HL-60 (cell line): ENCODE data around the gene RASSF5.

Experiments
- DNase-seq, 2 experiments: peaks; one replicate each; pipeline ENCODE4 v3.0.0-alpha.2; 2010 to 2020; ENCODE audit warnings: low read depth in 1 of 2, low spot score in 1 of 2
- H3K27ac ChIP-seq: fragments of 250-450 bp; sonication (Bioruptor Pico); replicated peaks from 2 replicates; pipeline ENCODE4 v1.5.1; 2020; ENCODE audit warnings: mild to moderate bottlenecking, moderate library complexity
- H3K27me3 ChIP-seq: fragments of 250-450 bp; sonication (Bioruptor Pico); 2 replicates; pipeline ENCODE4 v1.5.1; 2021; ENCODE audit warnings: mild to moderate bottlenecking, moderate library complexity; ENCODE audit not compliant: insufficient read depth, poor library complexity, severe bottlenecking
- H3K4me3 ChIP-seq: replicated peaks from 2 replicates; pipeline ENCODE4 v1.5.1; 2011; ENCODE audit warnings: mild to moderate bottlenecking, control low read depth, low read length; ENCODE audit not compliant: insufficient read depth
- GABPA ChIP-seq: IDR thresholded peaks from 2 replicates; pipeline ENCODE4 v1.6.1; 2012; ENCODE audit warnings: low read depth
- POLR2AphosphoS5 ChIP-seq: IDR thresholded peaks from 2 replicates; pipeline ENCODE4 v1.6.1; 2012; ENCODE audit warnings: low read depth
- SPI1 ChIP-seq: IDR thresholded peaks from 2 replicates; pipeline ENCODE4 v1.6.1; 2012; ENCODE audit warnings: low read depth, mild to moderate bottlenecking, borderline replicate concordance
- TF ChIP-seq, protein P1 (sequence below): IDR thresholded peaks from 2 replicates; pipeline ENCODE4 v1.6.1; 2012; ENCODE audit warnings: low read depth; ENCODE audit not compliant: insufficient replicate concordance
- TF ChIP-seq, protein P2 (sequence below): IDR thresholded peaks from one replicate; pipeline ENCODE4 v1.5.1; 2011; ENCODE audit warnings: low read length, control low read depth, inconsistent platforms; ENCODE audit not compliant: insufficient read depth

RASSF5 gene

GRCh38 chr1:206635080-206635977 lies 128.0 kb downstream of the RASSF5 start, which contains the start of gene DYRK3:
Gene DYRK3 (plus strand): TSS chr1:206635536. CDS start chr1:206635704, 168 bp downstream.
- H3K27me3 ChIP-seq = no peaks in the 10 kb centered on the region
- peak within 1 kb of the TSS; percentile 96 for H3K4me3 ChIP-seq
- H3K27ac ChIP-seq = peak within 1 kb of the TSS; percentile 78
- TF ChIP-seq, protein P1, sequence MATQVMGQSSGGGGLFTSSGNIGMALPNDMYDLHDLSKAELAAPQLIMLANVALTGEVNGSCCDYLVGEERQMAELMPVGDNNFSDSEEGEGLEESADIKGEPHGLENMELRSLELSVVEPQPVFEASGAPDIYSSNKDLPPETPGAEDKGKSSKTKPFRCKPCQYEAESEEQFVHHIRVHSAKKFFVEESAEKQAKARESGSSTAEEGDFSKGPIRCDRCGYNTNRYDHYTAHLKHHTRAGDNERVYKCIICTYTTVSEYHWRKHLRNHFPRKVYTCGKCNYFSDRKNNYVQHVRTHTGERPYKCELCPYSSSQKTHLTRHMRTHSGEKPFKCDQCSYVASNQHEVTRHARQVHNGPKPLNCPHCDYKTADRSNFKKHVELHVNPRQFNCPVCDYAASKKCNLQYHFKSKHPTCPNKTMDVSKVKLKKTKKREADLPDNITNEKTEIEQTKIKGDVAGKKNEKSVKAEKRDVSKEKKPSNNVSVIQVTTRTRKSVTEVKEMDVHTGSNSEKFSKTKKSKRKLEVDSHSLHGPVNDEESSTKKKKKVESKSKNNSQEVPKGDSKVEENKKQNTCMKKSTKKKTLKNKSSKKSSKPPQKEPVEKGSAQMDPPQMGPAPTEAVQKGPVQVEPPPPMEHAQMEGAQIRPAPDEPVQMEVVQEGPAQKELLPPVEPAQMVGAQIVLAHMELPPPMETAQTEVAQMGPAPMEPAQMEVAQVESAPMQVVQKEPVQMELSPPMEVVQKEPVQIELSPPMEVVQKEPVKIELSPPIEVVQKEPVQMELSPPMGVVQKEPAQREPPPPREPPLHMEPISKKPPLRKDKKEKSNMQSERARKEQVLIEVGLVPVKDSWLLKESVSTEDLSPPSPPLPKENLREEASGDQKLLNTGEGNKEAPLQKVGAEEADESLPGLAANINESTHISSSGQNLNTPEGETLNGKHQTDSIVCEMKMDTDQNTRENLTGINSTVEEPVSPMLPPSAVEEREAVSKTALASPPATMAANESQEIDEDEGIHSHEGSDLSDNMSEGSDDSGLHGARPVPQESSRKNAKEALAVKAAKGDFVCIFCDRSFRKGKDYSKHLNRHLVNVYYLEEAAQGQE = peak; percentile 36
- TF ChIP-seq POLR2AphosphoS5 = peak; percentile 87
- TF ChIP-seq, protein P2, sequence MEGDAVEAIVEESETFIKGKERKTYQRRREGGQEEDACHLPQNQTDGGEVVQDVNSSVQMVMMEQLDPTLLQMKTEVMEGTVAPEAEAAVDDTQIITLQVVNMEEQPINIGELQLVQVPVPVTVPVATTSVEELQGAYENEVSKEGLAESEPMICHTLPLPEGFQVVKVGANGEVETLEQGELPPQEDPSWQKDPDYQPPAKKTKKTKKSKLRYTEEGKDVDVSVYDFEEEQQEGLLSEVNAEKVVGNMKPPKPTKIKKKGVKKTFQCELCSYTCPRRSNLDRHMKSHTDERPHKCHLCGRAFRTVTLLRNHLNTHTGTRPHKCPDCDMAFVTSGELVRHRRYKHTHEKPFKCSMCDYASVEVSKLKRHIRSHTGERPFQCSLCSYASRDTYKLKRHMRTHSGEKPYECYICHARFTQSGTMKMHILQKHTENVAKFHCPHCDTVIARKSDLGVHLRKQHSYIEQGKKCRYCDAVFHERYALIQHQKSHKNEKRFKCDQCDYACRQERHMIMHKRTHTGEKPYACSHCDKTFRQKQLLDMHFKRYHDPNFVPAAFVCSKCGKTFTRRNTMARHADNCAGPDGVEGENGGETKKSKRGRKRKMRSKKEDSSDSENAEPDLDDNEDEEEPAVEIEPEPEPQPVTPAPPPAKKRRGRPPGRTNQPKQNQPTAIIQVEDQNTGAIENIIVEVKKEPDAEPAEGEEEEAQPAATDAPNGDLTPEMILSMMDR = no peak
- DNase-seq = peak; percentile 91 to 93

- no peak for TF ChIP-seq GABPA
- TF ChIP-seq, protein P2 = no peak
- TF ChIP-seq POLR2AphosphoS5 = no peak
- TF ChIP-seq SPI1 = no peak
- TF ChIP-seq, protein P1 = no peak
- peak overlapping the region; percentile 78; the same call in 1 of the 2 replicates for H3K27ac ChIP-seq
- no peaks in the 10 kb centered on the region for H3K27me3 ChIP-seq
- DNase-seq = no peak
- H3K4me3 ChIP-seq = peak overlapping the region; percentile 96
Observed at GRCh38 chr1:206635978-206636345, 128.6 kb downstream of the RASSF5 start.

DNA sequence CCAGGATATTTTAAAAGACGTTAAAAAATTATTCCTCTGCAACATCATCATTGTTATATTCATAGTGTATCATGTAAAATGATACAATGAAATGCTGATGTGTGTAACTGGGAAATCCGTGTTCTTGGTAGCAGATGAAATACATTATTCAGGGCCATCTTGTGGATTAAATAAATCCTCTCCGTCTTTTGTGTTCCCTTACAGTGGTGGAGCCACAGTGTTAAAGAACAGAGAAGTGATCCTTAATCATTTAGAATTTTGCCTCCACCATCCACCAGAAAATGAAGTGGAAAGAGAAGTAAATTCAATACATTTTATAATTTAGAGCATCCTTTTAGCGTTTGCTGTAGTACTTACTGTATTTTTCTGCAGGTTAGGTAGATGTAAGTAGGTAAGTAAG lies 129.3 kb downstream of the RASSF5 start:
- no peaks in the 10 kb centered on the region for H3K27me3 ChIP-seq
- TF ChIP-seq POLR2AphosphoS5 (no peak), GABPA (no peak), SPI1 (no peak)
- TF ChIP-seq, protein P2 = no peak
- TF ChIP-seq, protein P1 = no peak
- no peak overlapping the region for H3K4me3 ChIP-seq
- H3K27ac ChIP-seq = no peak overlapping the region
- no peak for DNase-seq
